DND-41 (cell line): ENCODE measurements around the gene HSF4.
A peak's percentile ranks its signal among the peaks of the same experiment; 100 is the strongest.

Experiments used
- CTCF ChIP-seq: IDR thresholded peaks from 2 replicates; pipeline ENCODE4 v1.5.1; 2012; ENCODE audit warnings: borderline replicate concordance, low read length, moderate library complexity, mild to moderate bottlenecking; ENCODE audit not compliant: poor library complexity, severe bottlenecking; ENCODE audit errors: extremely low read depth
- EZH2 ChIP-seq: IDR thresholded peaks from 3 replicates; pipeline ENCODE4 v1.6.1; 2012; ENCODE audit warnings: borderline replicate concordance, low read depth, mild to moderate bottlenecking, moderate library complexity, low read length, inconsistent platforms; ENCODE audit not compliant: severe bottlenecking

GRCh38 chr16:67179421-67180080 lies 15.0 kb downstream of the HSF4 start:
- TF ChIP-seq EZH2, result no peak
- peak; percentile 45 for TF ChIP-seq CTCF
